Adipocyte (in vitro differentiated cells): ENCODE measurements around the gene MAD1L1.

ENCODE experiments used
- DNase-seq: peaks from one replicate; pipeline ENCODE4 v3.0.0-alpha.2; 2015; ENCODE audit warnings: low read depth
- H3K27me3 ChIP-seq: replicated peaks from 2 replicates; pipeline ENCODE4 v1.7.0; 2013; ENCODE audit warnings: mild to moderate bottlenecking, low read length, moderate library complexity; ENCODE audit not compliant: control insufficient read depth, insufficient read depth
- H3K36me3 ChIP-seq: 2 replicates; pipeline ENCODE4 v1.7.0; 2013; ENCODE audit warnings: low read length, mild to moderate bottlenecking, moderate library complexity; ENCODE audit not compliant: control insufficient read depth, insufficient read depth, severe bottlenecking
- H3K4me1 ChIP-seq: 2 replicates; pipeline ENCODE4 v1.7.0; 2013; ENCODE audit warnings: mild to moderate bottlenecking, low read length, moderate library complexity; ENCODE audit not compliant: control insufficient read depth, insufficient read depth
- H3K4me3 ChIP-seq: 2 replicates; pipeline ENCODE4 v1.7.0; 2013; ENCODE audit warnings: mild to moderate bottlenecking, low read length, moderate library complexity
- H3K9ac ChIP-seq: 2 replicates; pipeline ENCODE4 v1.7.0; 2013; ENCODE audit warnings: mild to moderate bottlenecking, low read length, moderate library complexity
- H3K9me3 ChIP-seq: 2 replicates; pipeline ENCODE4 v1.7.0; 2013; ENCODE audit warnings: mild to moderate bottlenecking, low read length, moderate library complexity; ENCODE audit not compliant: control insufficient read depth

MAD1L1 gene

GRCh38 chr7:2213551-2214215 lies 19.1 kb downstream of the MAD1L1 start:
- no peak overlapping the region for H3K9ac ChIP-seq
- H3K27me3 ChIP-seq = no peaks in the 10 kb centered on the region
- H3K9me3 ChIP-seq = no peaks in the 10 kb centered on the region
- H3K36me3 ChIP-seq = peaks cover 50% of the 10 kb centered on the region
- DNase-seq = no peak
- H3K4me3 ChIP-seq = no peak overlapping the region
- no peaks in the 10 kb centered on the region for H3K4me1 ChIP-seq

- Histone ChIP-seq H3K36me3 (peaks cover 52% of the 10 kb centered on the region), H3K4me3 (no peak overlapping the region), H3K9ac (no peak overlapping the region), H3K27me3 (no peaks in the 10 kb centered on the region), H3K4me1 (no peaks in the 10 kb centered on the region), H3K9me3 (no peaks in the 10 kb centered on the region)
- DNase-seq = no peak
Observed at GRCh38 chr7:2212906-2213305, 19.8 kb downstream of the MAD1L1 start.

GRCh38 chr7:2211926-2212325 lies 20.8 kb downstream of the MAD1L1 start:
- no peak overlapping the region for H3K4me3 ChIP-seq
- DNase-seq = no peak
- peaks cover 51% of the 10 kb centered on the region for H3K36me3 ChIP-seq
- H3K4me1 ChIP-seq = no peaks in the 10 kb centered on the region
- no peaks in the 10 kb centered on the region for H3K27me3 ChIP-seq
- H3K9me3 ChIP-seq = no peaks in the 10 kb centered on the region
- no peak overlapping the region for H3K9ac ChIP-seq

GRCh38 chr7:2211259-2211880 lies 21.4 kb downstream of the MAD1L1 start:
- H3K27me3 ChIP-seq = no peaks in the 10 kb centered on the region
- no peak for DNase-seq
- no peak overlapping the region for H3K9ac ChIP-seq
- peaks cover 46% of the 10 kb centered on the region for H3K36me3 ChIP-seq
- no peaks in the 10 kb centered on the region for H3K9me3 ChIP-seq
- no peak overlapping the region for H3K4me3 ChIP-seq
- no peaks in the 10 kb centered on the region for H3K4me1 ChIP-seq

GRCh38 chr7:2210551-2211258 lies 22.0 kb downstream of the MAD1L1 start:
- Histone ChIP-seq H3K4me1 (no peaks in the 10 kb centered on the region), H3K4me3 (no peak overlapping the region), H3K9ac (no peak overlapping the region), H3K9me3 (no peaks in the 10 kb centered on the region), H3K36me3 (peaks cover 39% of the 10 kb centered on the region), H3K27me3 (no peaks in the 10 kb centered on the region)
- DNase-seq = no peak

GRCh38 chr7:2209961-2210323 lies 22.8 kb downstream of the MAD1L1 start:
- peaks cover 36% of the 10 kb centered on the region for H3K36me3 ChIP-seq
- no peak for DNase-seq
- H3K9ac ChIP-seq = peak overlapping the region; percentile 36
- no peak overlapping the region for H3K4me3 ChIP-seq
- H3K4me1 ChIP-seq = no peaks in the 10 kb centered on the region
- no peaks in the 10 kb centered on the region for H3K27me3 ChIP-seq
- H3K9me3 ChIP-seq = no peaks in the 10 kb centered on the region

- Histone ChIP-seq H3K27me3 (no peaks in the 10 kb centered on the region), H3K36me3 (peaks cover 31% of the 10 kb centered on the region), H3K4me1 (no peaks in the 10 kb centered on the region), H3K9ac (peak overlapping the region; percentile 36), H3K4me3 (no peak overlapping the region), H3K9me3 (no peaks in the 10 kb centered on the region)
- DNase-seq = peak; percentile 89
Observed at GRCh38 chr7:2209146-2209960, 23.4 kb downstream of the MAD1L1 start.

GRCh38 chr7:2208712-2209111 lies 24.0 kb downstream of the MAD1L1 start:
- H3K9me3 ChIP-seq = no peaks in the 10 kb centered on the region
- no peak for DNase-seq
- H3K36me3 ChIP-seq = peaks cover 27% of the 10 kb centered on the region
- no peak overlapping the region for H3K9ac ChIP-seq
- H3K4me1 ChIP-seq = no peaks in the 10 kb centered on the region
- H3K27me3 ChIP-seq = no peaks in the 10 kb centered on the region
- no peak overlapping the region for H3K4me3 ChIP-seq

GRCh38 chr7:2205036-2205780 lies 27.5 kb downstream of the MAD1L1 start:
- DNase-seq = peak; percentile 31

GRCh38 chr7:2204446-2204845 lies 28.3 kb downstream of the MAD1L1 start:
- DNase-seq = no peak
- Histone ChIP-seq H3K36me3 (peaks cover 17% of the 10 kb centered on the region), H3K9me3 (no peaks in the 10 kb centered on the region), H3K4me3 (no peak overlapping the region), H3K9ac (no peak overlapping the region), H3K4me1 (no peaks in the 10 kb centered on the region), H3K27me3 (no peaks in the 10 kb centered on the region)

More at GRCh38 chr7:2205036-2205780, 27.5 kb downstream of the MAD1L1 start:
- no peaks in the 10 kb centered on the region for H3K4me1 ChIP-seq
- peaks cover 13% of the 10 kb centered on the region for H3K36me3 ChIP-seq
- H3K27me3 ChIP-seq = no peaks in the 10 kb centered on the region
- H3K9ac ChIP-seq = no peak overlapping the region
- H3K4me3 ChIP-seq = no peak overlapping the region
- no peaks in the 10 kb centered on the region for H3K9me3 ChIP-seq
